H9 (cell line): Measurements from ENCODE around the gene MRPS16. TPM values are rescaled to one million over a fixed set of nuclear protein-coding genes. Genes with fewer than 3 reads are reported as not detected.
A peak's percentile ranks its signal among the peaks of the same experiment; 100 is the strongest.

Experiments
- DNase-seq: peaks from one replicate; pipeline ENCODE4 v3.0.0-alpha.2; 2017
- H2AFZ ChIP-seq: one replicate; pipeline ENCODE4 v1.6.1; 2013; ENCODE audit warnings: mild to moderate bottlenecking, low read length, control low read depth, moderate library complexity
- H2AK5ac ChIP-seq: 2 replicates; pipeline ENCODE4 v1.6.1; 2013; ENCODE audit warnings: low read length, control low read depth, mixed read lengths; ENCODE audit not compliant: insufficient read length
- H2BK120ac ChIP-seq: one replicate; pipeline ENCODE4 v1.6.1; 2013; ENCODE audit warnings: low read depth, mild to moderate bottlenecking, low read length, control low read depth, inconsistent platforms; ENCODE audit not compliant: poor library complexity, severe bottlenecking
- H2BK12ac ChIP-seq: 2 replicates; pipeline ENCODE4 v1.6.1; 2013; ENCODE audit warnings: low read length, control low read depth, mixed read lengths, low read depth; ENCODE audit not compliant: insufficient read length
- H2BK15ac ChIP-seq: 2 replicates; pipeline ENCODE4 v1.6.1; 2013; ENCODE audit warnings: low read depth, low read length, control low read depth
- H2BK20ac ChIP-seq: one replicate; pipeline ENCODE4 v1.6.1; 2013; ENCODE audit warnings: low read depth, mild to moderate bottlenecking, low read length, control low read depth, inconsistent platforms; ENCODE audit not compliant: poor library complexity, severe bottlenecking
- H2BK5ac ChIP-seq: 2 replicates; pipeline ENCODE4 v1.6.1; 2013; ENCODE audit warnings: low read length, control low read depth, mixed read lengths; ENCODE audit not compliant: insufficient read length
- H3K14ac ChIP-seq: 2 replicates; pipeline ENCODE4 v1.6.1; 2013; ENCODE audit warnings: low read length, control low read depth; ENCODE audit not compliant: insufficient read depth
- H3K18ac ChIP-seq: 2 replicates; pipeline ENCODE4 v1.6.1; 2013; ENCODE audit warnings: low read depth, mild to moderate bottlenecking, mixed read lengths, low read length, control low read depth; ENCODE audit not compliant: insufficient read length
- H3K23ac ChIP-seq: 2 replicates; pipeline ENCODE4 v1.6.1; 2013; ENCODE audit warnings: low read length, control low read depth, mixed read lengths, low read depth; ENCODE audit not compliant: insufficient read length
- H3K23me2 ChIP-seq: 2 replicates; pipeline ENCODE4 v1.6.1; 2013; ENCODE audit warnings: low read depth, mild to moderate bottlenecking, mixed read lengths, low read length, control low read depth; ENCODE audit not compliant: insufficient read length, poor library complexity, severe bottlenecking
- H3K27ac ChIP-seq: 2 replicates; pipeline ENCODE4 v1.5.1; 2013; ENCODE audit warnings: low read length, control low read depth, mixed read lengths, low read depth; ENCODE audit not compliant: insufficient read length
- H3K27me3 ChIP-seq: 2 replicates; pipeline ENCODE4 v1.6.1; 2013; ENCODE audit warnings: low read length, control low read depth, inconsistent platforms; ENCODE audit not compliant: insufficient read depth
- H3K4ac ChIP-seq: 2 replicates; pipeline ENCODE4 v1.6.1; 2013; ENCODE audit warnings: low read depth, mild to moderate bottlenecking, control low read depth, inconsistent platforms, low read length, moderate library complexity
- H3K4me1 ChIP-seq: 2 replicates; pipeline ENCODE4 v1.6.1; 2013; ENCODE audit warnings: low read length, control low read depth, inconsistent platforms; ENCODE audit not compliant: insufficient read depth
- H3K4me2 ChIP-seq: 2 replicates; pipeline ENCODE4 v1.6.1; 2013; ENCODE audit warnings: low read length, control low read depth, mixed read lengths; ENCODE audit not compliant: insufficient read length, insufficient read depth
- H3K56ac ChIP-seq: 2 replicates; pipeline ENCODE4 v1.6.1; 2013; ENCODE audit warnings: low read depth, mild to moderate bottlenecking, mixed read lengths, low read length, control low read depth; ENCODE audit not compliant: insufficient read length
- H3K79me1 ChIP-seq: 2 replicates; pipeline ENCODE4 v1.6.1; 2013; ENCODE audit warnings: low read depth, mild to moderate bottlenecking, moderate library complexity, low read length, control low read depth, inconsistent platforms; ENCODE audit not compliant: insufficient read depth, poor library complexity, severe bottlenecking
- H3K79me2 ChIP-seq: 2 replicates; pipeline ENCODE4 v1.6.1; 2013; ENCODE audit warnings: low read length, control low read depth, inconsistent platforms; ENCODE audit not compliant: insufficient read depth
- H3K9ac ChIP-seq: 2 replicates; pipeline ENCODE4 v1.6.1; 2013; ENCODE audit warnings: low read length, control low read depth, mixed read lengths; ENCODE audit not compliant: insufficient read length; ENCODE audit errors: extremely low read depth
- H3K9me3 ChIP-seq: one replicate; pipeline ENCODE4 v1.6.1; 2013; ENCODE audit warnings: low read depth, low read length, inconsistent platforms; ENCODE audit not compliant: control insufficient read depth
- H3T11ph ChIP-seq: one replicate; pipeline ENCODE4 v1.6.1; 2013; ENCODE audit warnings: mild to moderate bottlenecking, low read length, control low read depth, inconsistent platforms
- H4K20me1 ChIP-seq: one replicate; pipeline ENCODE4 v1.6.1; 2013; ENCODE audit not compliant: control insufficient read depth, insufficient read length, insufficient read depth
- H4K5ac ChIP-seq: 2 replicates; pipeline ENCODE4 v1.6.1; 2013; ENCODE audit warnings: low read depth, mild to moderate bottlenecking, mixed read lengths, low read length, control low read depth; ENCODE audit not compliant: insufficient read length
- H4K8ac ChIP-seq: replicated peaks from 2 replicates; pipeline ENCODE4 v1.6.1; 2013; ENCODE audit warnings: low read length, control low read depth, mixed read lengths, low read depth; ENCODE audit not compliant: insufficient read length
- H4K91ac ChIP-seq: 2 replicates; pipeline ENCODE4 v1.6.1; 2013; ENCODE audit warnings: low read depth, mild to moderate bottlenecking, moderate library complexity, mixed read lengths, low read length, control low read depth; ENCODE audit not compliant: insufficient read length
- H3K27ac Mint-ChIP-seq, 3 experiments: 2 replicates in 2 of 3; 3 replicates in 1 of 3; pipeline ENCODE4 v1.8.0; 2020 to 2021; ENCODE audit warnings: mixed read lengths in 3 of 3, mild to moderate bottlenecking in 1 of 3, moderate library complexity in 1 of 3
- H3K27me3 Mint-ChIP-seq: 2 replicates; pipeline ENCODE4 v1.8.0; 2021; ENCODE audit warnings: low read depth, mild to moderate bottlenecking, moderate library complexity, mixed read lengths
- H3K36me3 Mint-ChIP-seq, 3 experiments: 2 replicates in 2 of 3; 3 replicates in 1 of 3; pipeline ENCODE4 v1.8.0; 2020 to 2021; ENCODE audit warnings: low read depth in 3 of 3, mixed read lengths in 3 of 3; ENCODE audit not compliant: insufficient read depth in 1 of 3
- H3K4me1 Mint-ChIP-seq, 2 experiments: 2 replicates each; pipeline ENCODE4 v1.8.0; 2020; ENCODE audit warnings: mixed read lengths in 2 of 2
- H3K4me3 Mint-ChIP-seq, 2 experiments: 2 replicates in 1 of 2; 3 replicates in 1 of 2; pipeline ENCODE4 v1.8.0; 2020 to 2021; ENCODE audit warnings: mild to moderate bottlenecking in 2 of 2, mixed read lengths in 2 of 2, moderate library complexity in 1 of 2
- H3K9me3 Mint-ChIP-seq, 2 experiments: 2 replicates in 1 of 2; 3 replicates in 1 of 2; pipeline ENCODE4 v1.8.0; 2020; ENCODE audit warnings: mild to moderate bottlenecking in 2 of 2, mixed read lengths in 2 of 2, moderate library complexity in 1 of 2
- CTCF ChIP-seq: fragments of 200-600 bp; sonication (generic); conservative IDR thresholded peaks from 3 replicates; pipeline ENCODE4 v1.8.0; 2021; ENCODE audit warnings: antibody characterized with exemption, mild to moderate bottlenecking
- WGBS: extraction: QIAGEN DNeasy Blood & Tissue Kit; methylation state at CpG from one replicate; pipeline ENCODE4 v1.1.7; 2013; ENCODE audit warnings: missing lambda C conversion rate, low lambda C conversion rate, mixed read lengths; ENCODE audit not compliant: insufficient read length; ENCODE audit errors: extremely low coverage; 5-methylcytosine and 5-hydroxymethylcytosine counted together
- total RNA-seq: library from RNA; stranded (reverse); gene quantifications from 2 replicates; pipeline ENCODE4 v1.2.1, GENCODE V29; 2021

Gene MRPS16
- total RNA-seq, 1 experiment from 2014 or later: 122 TPM

DNA sequence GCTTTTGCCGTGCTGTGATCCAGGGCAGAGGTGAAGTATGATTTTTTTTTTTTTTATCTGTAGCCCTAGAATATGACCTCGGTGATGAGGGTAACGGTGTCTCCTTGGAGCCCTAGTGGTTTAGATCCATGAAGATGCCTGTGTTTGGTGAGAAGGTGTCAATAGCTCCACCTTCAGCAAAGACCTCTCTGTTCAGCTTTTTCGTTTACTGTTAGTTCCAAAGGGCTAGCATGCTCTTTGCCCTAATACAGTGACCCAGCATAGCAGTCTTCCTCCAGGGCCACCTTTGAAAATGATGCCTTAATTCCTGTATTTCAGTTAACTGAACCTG is 746 bp upstream of the MRPS16 start:
- Histone ChIP-seq H4K8ac (no peak overlapping the region), H3T11ph (no peak overlapping the region), H4K5ac (no peak overlapping the region), H3K9ac (peak overlapping the region; percentile 94), H2AFZ (no peak overlapping the region), H3K9me3 (no peaks in the 10 kb centered on the region), H3K4me1 (no peaks in the 10 kb centered on the region), H3K79me1 (peaks cover 10% of the 10 kb centered on the region), H3K14ac (no peak overlapping the region), H4K20me1 (no peaks in the 10 kb centered on the region), H2BK20ac (no peak overlapping the region), H3K4ac (no peak overlapping the region), H3K18ac (no peak overlapping the region), H4K91ac (no peak overlapping the region), H2AK5ac (no peak overlapping the region), H2BK15ac (no peak overlapping the region), H2BK12ac (no peak overlapping the region), H3K23ac (no peak overlapping the region), H2BK5ac (no peak overlapping the region), H3K4me2 (peak overlapping the region; percentile 67), H3K23me2 (peaks cover 6% of the 10 kb centered on the region), H2BK120ac (no peak overlapping the region), H3K56ac (no peak overlapping the region), H3K79me2 (peaks cover 6% of the 10 kb centered on the region; the same call in 1 of the 2 replicates), H3K27me3 (no peaks in the 10 kb centered on the region), H3K27ac (peak overlapping the region; percentile 59)
- no peak for DNase-seq
- Mint-ChIP-seq H3K4me3 (peak overlapping the region; percentile 94 to 97), H3K27ac (peak overlapping the region; percentile 97 to 99 (median 98)), H3K27me3 (no peaks in the 10 kb centered on the region), H3K4me1 (peaks cover 8 to 17% of the 10 kb centered on the region in 2 experiments), H3K36me3 (peaks cover 16 to 34% (median 21%) of the 10 kb centered on the region in 3 experiments), H3K9me3 (peaks cover 0 to 2% of the 10 kb centered on the region in 2 experiments; a peak in 1 of 5 replicates)
- no peak; the same call in 2 of the 3 replicates for TF ChIP-seq CTCF
- no CpG with 5 or more reads among the region's 4 CpGs for WGBS
